ENCODE data around the gene ARMC9.
"Not testable (repeated sequence)": the region's sequence is repeated elsewhere in the genome, so short reads cannot be mapped to it uniquely, and the experiment has no call there.

ARMC9 gene

DNA sequence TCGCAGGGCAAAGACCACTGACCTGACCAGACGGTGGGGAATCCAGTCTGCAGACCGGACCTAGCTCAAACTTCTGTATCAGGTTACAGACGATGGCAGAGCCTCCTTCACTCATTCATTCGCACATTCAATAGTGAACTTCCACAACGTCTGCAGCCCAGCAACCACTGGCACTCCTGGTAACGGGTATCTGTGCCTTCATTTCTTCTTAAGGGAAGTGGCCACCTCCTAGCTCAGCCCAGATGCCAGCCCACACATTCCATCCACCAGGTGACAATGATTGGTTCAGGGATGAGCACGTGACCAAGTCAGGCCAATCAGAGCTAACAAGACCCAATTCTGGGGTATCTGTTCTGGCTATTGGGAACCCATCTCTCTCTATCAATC is 15.9 kb upstream of the ARMC9 start:
- DNase-seq, result no peak

DNA sequence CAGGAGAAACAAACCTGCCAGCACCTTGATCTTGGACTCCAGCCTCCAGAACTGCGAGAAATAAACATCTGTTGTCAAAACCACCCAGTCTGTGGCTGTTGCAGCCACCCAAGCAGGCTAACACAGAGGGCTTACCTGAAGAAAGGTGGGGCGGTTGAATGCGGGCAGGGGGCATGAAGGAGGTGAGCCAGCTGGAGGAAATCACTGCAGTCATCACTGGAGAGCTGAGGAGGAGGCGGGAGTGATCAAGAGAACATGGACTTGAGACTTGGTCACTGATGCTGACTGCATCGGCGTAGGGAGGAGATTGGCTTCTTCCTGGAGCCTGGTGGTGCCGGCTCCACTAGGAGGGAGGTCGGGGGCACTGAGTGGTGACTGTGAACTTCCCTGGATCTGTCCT is 14.6 kb upstream of the ARMC9 start:
- no peak for DNase-seq

DNA sequence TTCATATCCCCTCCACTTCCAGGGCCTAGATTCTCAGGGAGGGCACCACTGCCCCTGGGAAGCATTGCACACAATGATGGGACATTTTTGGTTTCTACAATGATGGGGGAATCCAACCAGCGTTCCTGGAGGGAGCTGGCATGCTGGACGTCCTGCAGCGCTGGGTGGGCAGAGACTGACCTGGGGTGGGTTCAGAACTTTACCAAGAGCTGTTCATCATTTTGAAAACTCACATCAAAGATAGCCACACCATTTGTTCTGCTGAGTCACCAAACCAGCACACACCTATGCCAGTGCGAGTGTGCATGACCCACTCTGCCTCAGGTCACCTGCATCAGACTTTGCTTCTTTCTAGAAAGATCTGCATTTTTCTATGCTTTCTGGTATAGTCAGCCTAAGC is 14.1 kb upstream of the ARMC9 start:
- DNase-seq, result no peak

DNA sequence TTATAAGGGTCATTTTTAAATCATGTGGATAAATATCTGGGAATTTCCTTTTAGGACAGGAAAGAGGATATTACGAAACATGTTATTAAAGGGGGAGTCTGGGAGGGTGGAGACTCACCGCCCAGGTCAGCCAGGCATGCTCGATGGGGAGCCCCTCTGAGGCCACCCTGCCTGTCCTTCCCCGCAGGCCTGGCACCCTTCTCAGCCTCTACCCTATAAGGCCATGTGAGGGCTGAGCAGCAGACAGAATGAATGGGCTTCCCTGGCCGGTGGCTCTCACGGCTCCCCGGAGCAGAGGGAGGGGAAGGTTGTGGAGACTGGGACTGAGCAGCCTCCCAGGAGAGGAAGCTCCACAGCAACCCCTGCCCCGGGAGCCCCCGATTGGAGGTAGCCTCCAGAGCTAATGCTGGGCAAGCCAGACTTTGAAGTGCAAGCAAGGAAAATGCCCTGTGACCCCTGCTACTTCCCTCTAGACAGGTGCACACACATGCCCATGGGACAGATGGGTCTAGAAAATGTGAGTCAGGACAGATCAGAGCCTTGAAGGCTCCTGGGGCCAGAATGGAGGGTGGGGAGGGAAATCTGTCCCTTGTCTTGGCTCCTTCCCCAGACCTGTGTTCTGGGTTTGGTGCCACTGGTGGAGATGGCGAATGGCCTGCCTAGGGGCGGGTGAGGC is 13.2 kb upstream of the ARMC9 start:
- no peak for DNase-seq

DNA sequence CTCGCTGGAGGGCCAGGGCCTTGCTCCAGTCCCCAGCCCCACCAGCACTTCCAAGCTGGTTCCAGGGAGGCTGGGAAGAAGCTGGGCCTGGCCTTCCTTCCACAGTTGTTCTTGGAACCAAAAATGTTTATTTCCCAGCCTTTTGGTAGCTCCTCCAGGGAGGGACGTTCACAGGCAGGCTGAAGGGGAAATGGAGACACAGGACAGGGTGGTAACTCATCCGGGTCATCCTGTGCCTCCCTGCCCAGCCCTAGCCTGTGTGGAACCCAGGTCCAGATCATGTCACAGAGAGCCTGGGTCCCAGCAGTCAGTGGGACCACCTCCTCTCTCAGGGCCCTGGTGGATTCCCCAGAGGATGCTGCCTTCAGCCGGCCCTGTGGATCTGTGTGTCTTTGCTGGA is 12.5 kb upstream of the ARMC9 start:
- DNase-seq, result no peak

DNA sequence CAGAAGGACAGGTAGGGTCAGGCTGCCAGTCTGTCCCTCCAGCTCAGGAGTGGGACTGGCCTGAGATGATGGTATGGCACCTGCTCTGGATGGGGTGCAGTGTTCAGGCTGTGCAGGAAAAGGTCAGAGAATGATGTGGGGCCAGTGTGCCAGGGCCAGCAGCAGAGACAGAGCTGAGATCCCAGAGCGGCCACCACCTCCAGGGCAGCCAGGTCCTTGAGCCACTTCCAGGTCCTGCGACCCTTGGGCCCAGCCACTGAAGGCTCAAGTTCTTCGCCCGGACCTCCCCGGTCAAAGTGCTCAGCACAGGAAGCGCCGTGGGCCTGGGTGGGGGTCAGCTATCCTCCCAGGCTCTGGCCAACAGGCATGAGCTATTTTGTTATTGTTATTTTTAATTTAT is 12.1 kb upstream of the ARMC9 start:
- DNase-seq, result no peak

DNA sequence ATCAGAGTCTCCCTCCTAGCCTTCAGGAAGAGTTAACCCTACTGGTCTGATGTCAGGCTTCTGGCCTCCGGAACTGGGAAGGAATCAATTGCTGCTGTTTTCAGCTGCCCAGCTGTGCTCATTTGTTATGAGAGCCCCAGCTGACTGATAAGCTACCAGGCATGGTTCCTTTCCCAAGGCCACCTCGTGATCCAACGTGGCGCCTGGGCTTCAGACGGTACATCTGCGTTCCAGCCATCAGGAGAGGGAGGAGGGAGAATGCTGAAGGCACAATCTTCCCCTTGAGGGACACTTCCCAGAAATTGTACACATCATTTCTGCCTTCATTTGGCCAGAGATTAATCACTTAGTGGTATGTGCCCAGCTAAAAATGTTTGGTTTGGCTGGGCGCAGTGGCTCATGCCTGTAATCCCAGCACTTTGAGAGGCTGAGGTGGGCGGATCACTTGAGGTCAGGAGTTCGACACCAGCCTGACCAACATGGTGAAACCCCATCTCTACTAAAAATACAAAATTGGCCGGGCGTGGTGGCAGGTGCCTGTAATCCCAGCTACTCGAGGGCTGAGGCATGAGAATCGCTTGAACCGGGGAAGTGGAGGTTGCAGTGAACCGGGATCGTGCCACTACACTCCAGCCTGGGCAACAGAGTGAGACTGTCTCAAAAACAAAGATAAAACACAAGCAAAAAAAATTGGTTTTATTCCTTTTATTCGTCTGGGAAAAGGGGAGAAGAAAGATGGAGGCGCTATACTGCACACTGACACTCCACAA is 10.5 kb upstream of the ARMC9 start:
- DNase-seq, result no peak

DNA sequence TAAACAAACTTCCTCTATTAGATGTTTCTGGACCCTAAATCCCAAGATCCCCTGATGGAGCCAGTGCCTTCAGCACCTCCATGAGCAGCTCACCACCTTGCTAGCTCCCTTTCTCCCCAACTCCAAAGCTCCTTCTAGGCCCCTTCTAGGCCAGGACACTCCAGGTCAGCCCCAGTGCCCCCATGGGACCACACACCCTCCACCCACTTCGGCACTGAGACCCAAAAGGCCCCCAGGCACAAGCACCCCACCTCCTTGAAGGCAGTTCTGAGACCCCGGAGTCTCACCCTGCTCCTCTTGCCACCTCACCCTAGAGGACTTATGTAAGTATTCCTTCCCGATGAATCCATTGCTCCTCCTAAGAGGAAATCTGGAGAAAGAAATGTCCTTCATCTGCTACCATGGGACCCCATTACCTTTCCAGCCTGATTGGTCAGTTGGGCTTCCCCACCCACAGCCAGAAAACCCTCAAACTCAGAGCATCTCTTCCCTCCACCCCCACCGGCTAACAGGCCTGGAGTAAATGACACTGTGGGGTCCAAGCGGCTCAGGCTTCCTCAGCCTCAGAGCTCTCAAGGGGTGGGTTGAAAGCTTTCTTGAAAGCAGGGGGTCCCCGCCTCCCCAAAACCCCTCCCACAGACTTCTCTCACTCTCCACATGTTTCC is 9.8 kb upstream of the ARMC9 start:
- DNase-seq, result no peak

DNA sequence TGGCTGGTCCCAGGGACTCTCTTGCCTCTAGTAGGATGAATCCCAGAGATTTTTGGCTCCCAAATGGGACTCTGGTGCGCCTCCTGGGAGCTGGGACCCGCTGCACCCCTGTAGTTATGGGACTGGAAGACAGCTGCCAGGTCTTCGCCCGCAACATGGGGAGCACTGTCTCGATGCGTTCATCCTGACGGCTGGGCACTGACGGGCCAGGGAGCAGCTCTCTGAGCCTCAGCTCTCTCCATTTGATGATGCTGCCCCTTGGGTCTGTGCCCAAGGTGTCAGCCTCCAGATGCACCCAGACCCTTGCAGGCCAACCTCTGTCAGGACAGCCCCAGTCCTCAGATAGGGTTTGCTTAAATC is 9.3 kb upstream of the ARMC9 start:
- no peak for DNase-seq

DNA sequence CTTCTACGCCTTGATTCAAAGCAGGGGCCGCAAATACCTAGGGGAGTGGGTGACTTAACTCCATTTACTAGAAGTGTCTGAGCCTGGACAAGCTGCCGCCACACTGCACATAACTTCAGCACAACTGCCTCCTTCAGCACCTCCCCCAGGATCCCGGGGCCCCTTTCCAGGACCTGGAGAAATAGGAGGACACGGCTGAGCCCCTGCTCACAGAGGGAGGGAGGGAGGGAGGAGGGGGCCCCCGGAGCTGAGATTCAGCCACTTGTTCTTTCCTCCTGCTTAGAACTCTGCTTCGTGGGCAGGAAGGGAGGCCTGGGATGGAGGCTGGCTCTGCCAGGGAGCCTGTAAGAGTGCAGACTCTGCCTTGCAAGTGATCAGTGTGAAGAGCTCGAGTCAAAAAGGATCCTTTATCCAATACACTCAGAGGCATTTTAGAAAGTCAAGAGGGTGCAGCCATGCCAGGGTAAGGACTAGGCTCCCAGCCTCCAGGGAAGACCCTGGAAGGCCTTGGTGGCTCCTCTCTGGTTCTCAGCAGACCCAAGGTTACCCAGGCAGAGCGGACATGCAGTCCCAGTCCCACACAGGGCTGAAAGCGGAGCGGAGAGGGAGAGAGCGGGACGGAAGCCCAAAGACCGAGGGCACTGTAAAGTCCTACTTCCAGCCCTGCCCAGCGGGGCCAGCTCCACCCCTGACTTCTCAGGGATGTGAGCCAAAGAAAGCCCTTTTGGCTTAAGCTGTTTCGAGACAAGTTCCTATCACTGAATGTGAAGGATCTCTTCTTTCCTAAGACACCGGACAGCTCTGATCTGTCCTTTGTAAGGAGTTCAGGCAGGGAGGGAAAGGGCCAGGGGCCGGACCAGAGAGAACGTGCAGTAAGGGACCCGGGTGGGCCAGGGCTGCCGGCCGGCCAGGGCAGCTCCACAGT is 8.6 kb upstream of the ARMC9 start:
- DNase-seq, result no peak

DNA sequence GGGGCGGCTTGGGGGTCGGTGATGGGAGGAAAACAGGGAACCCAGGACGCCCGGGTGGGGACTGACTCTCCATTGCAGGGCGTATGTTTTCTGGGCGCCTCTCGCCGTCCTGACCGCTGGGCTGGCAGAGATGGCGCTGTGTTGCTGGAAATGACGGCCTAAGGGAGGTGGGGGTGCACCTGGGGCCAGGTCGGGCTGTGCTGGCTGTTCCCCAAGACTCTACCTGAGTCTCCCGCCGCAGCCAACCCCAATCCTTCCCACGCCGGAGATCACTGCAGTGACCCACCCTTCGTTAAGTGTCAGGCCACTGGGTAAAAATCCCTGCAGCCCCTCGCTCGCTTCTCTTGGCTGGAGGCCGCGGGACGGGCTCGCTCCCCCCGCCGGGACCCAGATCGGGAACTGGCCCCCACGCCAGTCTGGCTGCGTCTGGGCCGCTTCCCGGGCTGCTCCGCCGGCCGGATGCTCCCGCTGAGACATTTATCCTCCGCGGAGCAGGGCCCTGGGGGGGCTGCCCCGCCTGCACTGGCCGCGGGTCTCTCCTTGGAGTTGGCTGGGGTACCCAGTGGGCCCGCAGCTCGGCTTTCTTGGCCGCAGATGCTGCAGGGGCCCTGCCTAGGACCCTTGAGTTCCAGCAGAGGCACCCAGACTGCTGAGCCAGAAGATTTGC is 7.8 kb upstream of the ARMC9 start:
- DNase-seq, result no peak

DNA sequence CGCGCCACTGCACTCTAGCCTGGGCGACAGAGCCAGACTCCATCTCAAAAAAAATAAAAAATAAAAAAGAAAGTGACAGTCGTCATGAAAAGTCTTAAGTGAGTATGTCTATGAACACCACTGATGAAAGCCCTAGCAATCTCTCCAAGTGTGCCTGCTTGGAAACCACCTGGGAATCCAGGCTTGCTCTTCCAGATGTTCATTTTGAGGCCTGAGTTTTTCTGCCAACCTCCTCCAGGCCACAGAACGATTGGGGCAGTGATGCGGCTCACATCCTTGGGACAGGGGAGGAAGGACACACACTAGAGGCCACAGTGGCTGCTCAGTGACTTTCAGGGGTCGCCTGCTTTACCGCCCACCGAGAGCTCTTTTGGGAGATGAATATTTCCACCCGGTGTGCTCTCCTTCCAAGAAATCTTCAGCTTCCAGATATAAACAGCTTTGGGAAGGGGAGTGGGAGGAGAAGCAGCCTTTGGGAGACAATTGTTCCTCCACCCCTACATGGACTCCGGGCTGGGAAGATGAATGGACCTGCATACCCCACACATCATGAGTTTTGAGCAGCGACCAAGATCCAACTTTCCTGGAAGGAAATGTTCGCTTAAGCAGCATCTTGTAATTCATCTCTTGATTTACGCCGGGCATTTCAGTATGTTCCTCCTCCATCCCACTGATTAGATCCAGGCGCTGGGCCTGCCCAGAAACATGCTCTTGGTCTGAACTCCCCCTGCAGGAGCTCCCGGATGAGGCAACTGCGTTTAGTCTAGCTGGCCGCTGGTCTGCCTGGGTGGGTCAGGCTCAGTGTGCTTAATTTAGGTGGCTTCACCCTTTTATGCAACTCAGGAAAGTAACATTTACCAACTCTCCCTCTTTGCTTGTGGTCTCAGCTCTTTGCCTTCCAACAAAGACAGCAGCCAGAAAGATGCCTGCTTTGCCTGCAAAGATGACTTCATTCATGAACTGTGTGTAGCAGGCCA is 6.2 kb upstream of the ARMC9 start:
- no peak for DNase-seq

DNA sequence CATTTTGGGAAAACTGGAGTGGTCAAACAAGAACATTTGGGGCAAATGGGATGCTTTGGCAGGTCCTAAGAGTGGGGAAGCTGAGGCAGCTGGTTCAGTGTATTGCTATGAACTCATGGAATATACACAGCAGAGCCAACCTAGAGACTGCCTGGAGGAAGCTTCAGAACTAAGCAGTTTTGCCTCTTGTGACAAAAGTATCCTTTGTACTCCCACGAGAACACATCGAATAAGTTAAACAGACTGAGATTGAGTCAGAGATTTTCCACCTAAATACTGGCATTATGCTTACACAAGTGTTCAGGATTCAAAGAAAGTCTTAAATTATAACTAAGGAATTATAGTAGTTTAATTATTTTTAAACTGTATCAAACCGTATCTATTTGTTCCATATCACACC is 5.2 kb upstream of the ARMC9 start:
- DNase-seq, result no peak

DNA sequence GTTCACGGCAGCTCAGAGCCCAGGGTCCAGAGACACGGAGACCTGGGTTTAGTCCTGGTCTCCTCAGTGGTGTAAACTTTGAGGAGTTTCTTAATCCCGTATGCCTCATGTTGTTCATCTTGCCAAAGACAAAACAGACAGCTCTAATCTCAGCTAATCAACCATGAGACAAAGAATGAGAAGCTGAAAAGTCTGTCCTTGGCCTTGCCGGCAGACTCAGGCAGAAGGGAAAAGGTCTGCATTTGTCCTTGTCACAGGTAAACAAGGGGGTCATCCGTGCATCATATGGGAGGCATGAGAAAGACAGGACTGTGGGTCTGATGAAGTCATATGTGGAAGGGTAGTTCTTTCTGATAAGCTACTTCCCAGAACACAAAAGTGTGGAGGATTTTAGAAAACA is 1.8 kb upstream of the ARMC9 start:
- DNase-seq, result no peak

DNA sequence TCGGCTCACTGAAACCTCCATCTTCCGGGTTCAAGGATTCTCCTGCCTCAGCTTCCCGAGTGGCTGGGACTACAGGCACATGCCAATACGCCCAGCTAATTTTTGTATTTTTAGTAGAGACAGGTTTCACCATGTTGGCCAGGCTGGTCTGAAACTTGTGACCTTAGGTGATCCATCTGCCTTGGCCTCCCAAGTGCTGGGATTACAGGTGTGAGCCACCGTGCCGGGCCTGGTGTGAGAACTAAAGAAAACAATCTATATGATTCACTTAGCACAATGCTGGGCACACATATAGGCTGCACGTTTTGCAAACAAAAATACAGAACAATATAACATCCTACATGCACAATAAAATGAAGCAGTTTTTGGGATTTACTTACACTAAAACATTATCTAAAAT is 1.2 kb upstream of the ARMC9 start:
- not testable (repeated sequence) for DNase-seq

DNA sequence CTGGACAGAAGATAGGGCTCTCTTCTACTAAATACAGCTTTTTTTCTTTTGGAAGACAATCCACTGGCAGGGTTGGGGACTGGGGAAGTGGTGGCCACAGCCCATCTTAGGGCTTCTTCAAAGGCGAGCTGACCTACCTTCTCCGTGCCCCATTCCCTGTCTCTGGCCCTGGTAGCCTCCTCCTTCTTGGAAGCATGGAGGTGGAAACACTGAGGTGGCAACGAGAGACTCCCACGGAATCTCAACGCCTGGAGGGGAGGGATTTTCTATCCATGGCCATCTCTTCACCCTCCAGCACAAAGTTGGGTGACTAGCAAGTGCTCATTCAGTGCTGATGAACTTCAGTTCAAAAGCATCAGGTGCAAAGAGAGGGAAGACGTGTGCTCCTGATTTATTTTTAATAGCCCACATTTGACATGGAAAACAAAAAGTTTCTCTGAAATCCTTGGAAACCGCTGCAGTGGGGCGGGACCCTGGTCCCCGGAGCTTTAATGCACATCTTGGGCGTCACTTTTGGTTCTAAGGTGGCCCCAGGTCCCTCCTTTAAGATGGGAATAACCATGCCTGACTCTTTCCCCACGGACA is 633 bp upstream of the ARMC9 start:
- no peak for DNase-seq

DNA sequence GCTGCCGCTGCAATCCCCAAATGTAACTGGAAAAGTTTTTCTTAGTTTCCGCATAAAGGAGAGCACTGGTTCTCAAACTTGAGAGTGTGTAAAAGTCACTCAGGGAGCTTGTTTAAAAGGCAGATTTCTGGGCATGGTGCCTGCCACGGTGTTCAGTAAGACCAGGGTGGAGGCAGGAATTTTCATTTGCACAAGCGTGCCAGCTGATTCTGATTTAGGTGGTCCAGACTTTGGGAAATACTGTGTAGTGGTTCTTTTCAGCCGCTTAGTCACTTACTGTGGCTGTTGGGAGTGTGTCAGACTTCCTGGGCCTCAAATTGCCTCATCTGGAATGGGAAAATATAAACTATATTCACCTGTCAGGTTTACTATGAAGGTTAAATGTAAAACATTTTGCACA is 788 bp downstream of the ARMC9 start:
- DNase-seq, result no peak

DNA sequence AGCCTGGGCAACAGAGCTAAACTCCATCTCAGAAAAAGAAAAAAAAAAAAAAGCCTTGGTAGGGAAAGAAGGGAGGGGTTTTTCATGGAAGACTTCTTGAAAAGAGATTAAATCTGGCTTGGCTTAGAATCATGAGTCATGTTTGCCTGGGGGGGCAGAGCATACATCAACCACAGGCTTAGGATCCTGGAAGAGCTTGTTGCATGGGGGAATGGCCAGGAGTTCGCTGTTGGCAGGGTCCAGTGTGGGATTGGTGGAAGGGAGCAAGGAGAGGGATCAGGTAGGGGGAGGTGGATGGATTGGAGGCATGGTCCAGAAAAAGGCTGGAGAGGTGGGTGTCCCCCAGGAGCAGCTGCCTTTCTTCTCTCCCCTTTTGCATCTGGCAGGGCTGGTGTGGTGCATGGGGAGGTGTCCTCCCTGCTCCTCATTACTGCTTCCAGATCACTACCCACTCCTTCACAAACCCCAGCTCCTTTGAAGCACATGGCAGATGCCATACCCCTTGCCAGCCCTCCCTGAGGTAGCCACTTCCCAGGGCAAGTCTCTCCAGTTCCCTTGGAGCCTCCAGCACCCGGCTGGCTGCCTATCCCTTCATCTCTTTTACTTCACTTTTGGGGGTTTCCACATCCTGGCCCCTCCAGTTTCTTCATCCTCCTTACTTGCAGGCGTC is 2.5 kb downstream of the ARMC9 start:
- DNase-seq, result no peak

DNA sequence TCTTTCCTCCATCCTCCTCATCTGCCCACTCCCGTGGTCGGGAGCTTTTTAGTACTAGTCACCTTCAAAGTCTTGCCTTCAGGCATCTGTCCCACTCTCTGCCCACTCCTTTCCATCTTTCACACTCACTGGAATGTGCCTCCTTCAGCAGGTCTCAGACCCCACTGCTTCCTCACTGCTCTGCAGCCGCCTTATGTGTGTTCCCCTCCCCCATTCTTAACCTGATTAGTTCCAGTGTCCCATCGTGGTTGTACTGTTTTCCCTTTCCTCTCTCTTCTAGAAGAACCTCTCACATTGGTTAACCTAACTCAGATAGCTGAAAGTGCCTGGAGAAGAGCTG is 3.0 kb downstream of the ARMC9 start:
- no peak for DNase-seq

DNA sequence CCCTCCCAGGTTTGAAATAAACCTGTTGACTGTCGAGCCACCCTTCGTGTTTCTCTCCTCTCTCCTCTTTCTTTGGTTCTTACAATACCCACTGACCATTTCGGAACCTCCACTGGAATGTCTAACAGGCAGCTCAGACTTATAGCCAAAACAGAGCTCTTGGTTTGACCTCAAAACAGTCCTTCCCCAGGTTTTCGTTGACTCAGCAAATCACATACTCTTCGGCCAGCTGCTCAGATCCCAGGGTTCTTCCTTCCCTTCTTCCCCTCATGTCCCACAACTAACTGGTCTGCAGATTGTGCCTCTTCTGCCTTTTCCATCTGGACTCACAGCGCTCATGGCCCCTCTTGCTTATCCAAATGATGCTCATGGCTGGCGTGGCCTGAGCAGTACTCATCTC is 4.7 kb downstream of the ARMC9 start:
- DNase-seq, result no peak

DNA sequence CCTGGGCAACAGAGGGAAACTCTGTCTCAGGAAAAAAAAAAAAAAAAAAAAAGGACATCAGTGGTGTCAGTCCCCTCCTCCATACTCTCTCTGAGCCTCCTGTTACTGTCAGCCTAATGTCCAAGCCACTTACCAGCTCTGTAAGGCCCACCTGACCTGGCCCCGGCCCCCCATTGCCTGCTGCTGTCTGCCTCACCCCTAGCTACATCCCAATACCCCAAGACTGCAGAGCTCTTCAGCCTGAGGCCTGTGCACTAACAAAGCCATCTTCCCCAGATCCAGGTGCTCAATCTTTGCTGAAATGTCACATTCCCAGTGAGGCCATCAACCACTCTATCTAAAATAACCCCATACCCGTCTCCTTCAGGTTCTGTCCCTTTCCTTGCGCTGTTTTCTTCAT is 5.7 kb downstream of the ARMC9 start:
- DNase-seq, result no peak
